DOHH2 (cell line): ENCODE data around the gene SIPA1L3.

Experiments used
- H3F3A ChIP-seq: fragments of 200-600 bp; sonication (generic), shearing (Covaris generic); 2 replicates; pipeline ENCODE4 v1.6.0; 2016; ENCODE audit warnings: antibody characterized with exemption, mild to moderate bottlenecking; ENCODE audit not compliant: control insufficient read depth, insufficient read depth
- H3K27ac ChIP-seq: fragments of 200-600 bp; sonication (generic); 2 replicates; pipeline ENCODE4 v1.5.1; 2014; ENCODE audit warnings: low read depth, mild to moderate bottlenecking, low read length, moderate library complexity
- H3K27me3 ChIP-seq: fragments of 200-600 bp; sonication (generic); 2 replicates; pipeline ENCODE4 v1.6.1; 2014; ENCODE audit warnings: mild to moderate bottlenecking, low read length, mixed read lengths; ENCODE audit not compliant: control insufficient read depth
- H3K36me3 ChIP-seq: fragments of 200-600 bp; sonication (generic); 2 replicates; pipeline ENCODE4 v1.6.1; 2014; ENCODE audit warnings: mild to moderate bottlenecking, low read length, moderate library complexity, mixed read lengths; ENCODE audit not compliant: control insufficient read depth
- H3K4me1 ChIP-seq: fragments of 200-600 bp; sonication (generic); 2 replicates; pipeline ENCODE4 v1.6.1; 2014; ENCODE audit warnings: mild to moderate bottlenecking, low read length, mixed read lengths; ENCODE audit not compliant: control insufficient read depth
- H3K4me2 ChIP-seq: fragments of 200-600 bp; sonication (generic); 2 replicates; pipeline ENCODE4 v1.6.0; 2014; ENCODE audit warnings: mild to moderate bottlenecking, low read length, moderate library complexity
- H3K4me3 ChIP-seq: fragments of 200-600 bp; sonication (generic); 2 replicates; pipeline ENCODE4 v1.5.1; 2014; ENCODE audit warnings: mild to moderate bottlenecking, low read length, mixed read lengths
- H3K79me2 ChIP-seq: fragments of 200-600 bp; sonication (generic); 2 replicates; pipeline ENCODE4 v1.6.1; 2014; ENCODE audit warnings: mild to moderate bottlenecking, low read length, mixed read lengths; ENCODE audit not compliant: control insufficient read depth
- H3K9me2 ChIP-seq: fragments of 200-600 bp; sonication (generic); replicated peaks from 2 replicates; pipeline ENCODE4 v1.6.1; 2014; ENCODE audit warnings: mild to moderate bottlenecking, low read length, mixed read lengths; ENCODE audit not compliant: control insufficient read depth
- H3K9me3 ChIP-seq: fragments of 200-600 bp; sonication (generic); 2 replicates; pipeline ENCODE4 v1.6.1; 2014; ENCODE audit warnings: antibody characterized with exemption, low read length, mixed read lengths; ENCODE audit not compliant: control insufficient read depth, insufficient read depth
- H4K20me1 ChIP-seq: fragments of 200-600 bp; sonication (generic); 2 replicates; pipeline ENCODE4 v1.6.0; 2014; ENCODE audit warnings: low read depth, mild to moderate bottlenecking, antibody characterized with exemption, low read length, moderate library complexity; ENCODE audit not compliant: control insufficient read depth, insufficient read depth
- CTCF ChIP-seq: fragments of 200-600 bp; sonication (generic); IDR thresholded peaks from one replicate; pipeline ENCODE4 v1.5.1; 2014; ENCODE audit warnings: antibody characterized with exemption, mild to moderate bottlenecking, low read depth, low read length; ENCODE audit not compliant: poor library complexity, severe bottlenecking
- EZH2phosphoT487 ChIP-seq: fragments of 200-600 bp; sonication (generic); IDR thresholded peaks from 2 replicates; pipeline ENCODE4 v1.6.1; 2017; ENCODE audit warnings: borderline replicate concordance, mild to moderate bottlenecking, antibody characterized with exemption, low read length, moderate library complexity, mixed read lengths

SIPA1L3 gene

GRCh38 chr19:38180071-38180470 is 273.1 kb downstream of the SIPA1L3 start:
- Histone ChIP-seq H3K36me3 (peaks cover 3% of the 10 kb centered on the region; the same call in 1 of the 2 replicates), H3F3A (no peaks in the 10 kb centered on the region), H3K27me3 (no peaks in the 10 kb centered on the region), H3K27ac (no peak overlapping the region), H3K4me1 (no peaks in the 10 kb centered on the region), H3K4me2 (no peak overlapping the region), H3K9me2 (no peaks in the 10 kb centered on the region), H3K9me3 (no peaks in the 10 kb centered on the region; the same call in 1 of the 2 replicates), H4K20me1 (no peaks in the 10 kb centered on the region), H3K79me2 (no peaks in the 10 kb centered on the region), H3K4me3 (no peak overlapping the region)
- TF ChIP-seq CTCF (no peak), EZH2phosphoT487 (no peak)

DNA sequence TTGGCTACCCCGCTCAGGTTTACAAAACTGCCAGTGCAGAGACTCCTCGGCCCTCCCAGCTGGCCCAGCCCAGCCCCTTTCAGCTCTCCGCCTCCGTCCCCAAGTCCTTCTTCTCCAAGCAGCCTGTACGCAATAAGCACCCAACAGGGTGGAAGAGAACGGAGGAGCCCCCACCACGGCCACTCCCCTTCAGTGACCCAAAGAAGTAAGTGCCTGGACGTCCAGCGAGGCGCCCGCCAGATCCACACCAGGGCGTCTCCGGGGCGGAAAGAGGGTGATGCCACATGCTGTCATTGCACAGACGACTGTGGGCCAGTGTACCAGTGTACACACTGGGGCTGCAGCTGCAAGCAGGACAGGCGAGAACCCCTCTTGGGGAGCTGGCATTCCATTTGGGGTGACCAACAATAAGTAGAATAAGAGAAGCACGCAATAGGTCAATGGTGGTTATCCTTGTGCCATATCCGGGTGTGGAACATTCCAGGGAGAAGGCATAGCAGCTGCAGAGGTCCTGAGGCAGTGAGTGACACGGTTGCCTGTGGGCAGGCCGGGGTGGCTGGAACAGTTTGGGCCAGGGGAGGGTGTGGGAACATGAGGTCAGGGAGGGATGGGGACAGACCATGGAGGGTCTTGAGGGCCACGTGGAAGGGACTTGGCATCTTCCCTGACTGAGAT is 275.7 kb downstream of the SIPA1L3 start:
- H3K4me1 ChIP-seq, result no peaks in the 10 kb centered on the region
- H3K36me3 ChIP-seq, result peaks cover 3% of the 10 kb centered on the region; the same call in 1 of the 2 replicates
- no peaks in the 10 kb centered on the region for H4K20me1 ChIP-seq
- no peaks in the 10 kb centered on the region for H3K79me2 ChIP-seq
- TF ChIP-seq EZH2phosphoT487, result no peak
- TF ChIP-seq CTCF, result no peak
- no peaks in the 10 kb centered on the region for H3F3A ChIP-seq
- H3K27me3 ChIP-seq, result no peaks in the 10 kb centered on the region
- H3K4me2 ChIP-seq, result no peak overlapping the region
- H3K9me3 ChIP-seq, result no peaks in the 10 kb centered on the region; the same call in 1 of the 2 replicates
- H3K27ac ChIP-seq, result no peak overlapping the region
- H3K4me3 ChIP-seq, result no peak overlapping the region
- no peaks in the 10 kb centered on the region for H3K9me2 ChIP-seq

DNA sequence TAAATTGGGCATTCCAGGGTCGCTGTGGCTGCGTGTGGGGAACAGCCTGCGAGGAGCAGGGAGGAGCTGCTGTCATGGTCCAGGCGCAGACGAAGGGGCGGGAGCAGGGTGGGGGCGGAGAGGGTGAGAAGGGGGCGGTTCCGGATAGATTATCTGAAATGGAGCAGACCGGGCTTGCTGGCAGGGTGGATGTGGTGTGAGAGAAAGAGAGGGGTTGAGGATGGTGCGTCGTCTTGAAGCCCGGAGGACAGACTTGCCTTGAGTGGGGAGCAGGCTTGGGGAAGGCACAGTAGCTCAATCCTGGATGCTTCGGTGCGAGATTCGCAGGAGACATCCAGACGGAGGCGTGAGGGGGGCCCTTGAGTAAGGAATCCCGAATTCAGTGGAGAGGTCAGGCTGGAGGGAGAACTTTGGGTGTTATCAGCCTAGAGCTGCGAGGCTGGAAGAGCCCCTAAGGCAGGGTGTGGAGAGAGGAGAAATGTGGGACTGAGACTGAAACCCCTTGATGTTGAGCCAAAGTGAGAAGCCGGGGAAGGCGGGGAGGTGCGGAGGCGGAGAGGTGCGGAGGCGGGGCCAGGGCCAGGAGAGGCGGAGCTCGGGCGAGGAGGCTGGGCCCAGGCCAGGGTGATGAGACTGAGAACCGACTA is 276.4 kb downstream of the SIPA1L3 start:
- H3F3A ChIP-seq, result no peaks in the 10 kb centered on the region
- H3K36me3 ChIP-seq, result peaks cover 3% of the 10 kb centered on the region; the same call in 1 of the 2 replicates
- H3K27ac ChIP-seq, result no peak overlapping the region
- H3K27me3 ChIP-seq, result no peaks in the 10 kb centered on the region
- H4K20me1 ChIP-seq, result no peaks in the 10 kb centered on the region
- no peak overlapping the region for H3K4me2 ChIP-seq
- no peaks in the 10 kb centered on the region; the same call in 1 of the 2 replicates for H3K9me3 ChIP-seq
- H3K4me1 ChIP-seq, result peaks cover 4% of the 10 kb centered on the region
- TF ChIP-seq EZH2phosphoT487 (no peak), CTCF (no peak)
- no peaks in the 10 kb centered on the region for H3K79me2 ChIP-seq
- no peaks in the 10 kb centered on the region for H3K9me2 ChIP-seq
- H3K4me3 ChIP-seq, result no peak overlapping the region
